HEK293 (cell line): ENCODE measurements around the gene HMCN1.

ENCODE experiments used
- CTCF ChIA-PET: fragments of 350-600 bp; formaldehyde crosslinking; extraction: SDS; loops from one replicate; lab custom pipeline; 2021; ENCODE audit warnings: antibody characterized with exemption; lab: Yijun Ruan, JAX
- POLR2A ChIA-PET: fragments of 300-600 bp; formaldehyde crosslinking; extraction: SDS; loops from one replicate; lab custom pipeline; 2020; ENCODE audit warnings: antibody characterized with exemption, inconsistent platforms; lab: Yijun Ruan, JAX
- H3K27ac ChIP-seq: fragments of 200-500 bp; sonication (Bioruptor generic); 2 replicates; pipeline ENCODE4 v1.5.1; 2014; ENCODE audit warnings: low read depth, low read length, control low read depth, inconsistent platforms; ENCODE audit errors: extremely low read depth
- H3K36me3 ChIP-seq, 2 experiments: fragments of 200-500 bp in 1 of 2; sonication (Bioruptor generic) in 1 of 2; 1 replicate in 1 of 2; 2 replicates in 1 of 2; pipeline ENCODE4 v1.5.1; 2014 to 2017; ENCODE audit warnings: inconsistent platforms in 2 of 2, low read length in 2 of 2; ENCODE audit not compliant: control insufficient read depth in 2 of 2, insufficient read depth in 1 of 2
- H3K4me1 ChIP-seq: fragments of 200-500 bp; sonication (Bioruptor generic); 2 replicates; pipeline ENCODE4 v1.5.1; 2014; ENCODE audit warnings: mild to moderate bottlenecking, low read length, inconsistent platforms; ENCODE audit not compliant: control insufficient read depth, insufficient read depth
- H3K4me3 ChIP-seq: 2 replicates; pipeline ENCODE4 v1.5.1; 2011; ENCODE audit warnings: low read depth, mild to moderate bottlenecking, control low read depth, low read length, moderate library complexity
- H3K9me3 ChIP-seq: fragments of 200-500 bp; sonication (Bioruptor generic); 2 replicates; pipeline ENCODE4 v1.5.1; 2014; ENCODE audit warnings: low read depth, low read length, inconsistent platforms; ENCODE audit not compliant: control insufficient read depth, insufficient read depth
- BCL6B ChIP-seq: fragments of 450-650 bp; formaldehyde crosslinking; IDR thresholded peaks from 2 replicates; pipeline ENCODE4 v1.5.1; 2017; ENCODE audit warnings: missing biosample characterization, missing genetic modification characterization
- YY1 ChIP-seq: fragments of 450-650 bp; formaldehyde crosslinking; IDR thresholded peaks from 2 replicates; pipeline ENCODE4 v1.5.1; 2018; ENCODE audit warnings: missing biosample characterization, missing genetic modification characterization
- ZEB2 ChIP-seq: fragments of 450-650 bp; formaldehyde crosslinking; IDR thresholded peaks from 2 replicates; pipeline ENCODE4 v1.5.1; 2016; ENCODE audit warnings: missing biosample characterization, missing genetic modification characterization
- ZFP3 ChIP-seq: fragments of 450-650 bp; formaldehyde crosslinking; IDR thresholded peaks from 2 replicates; pipeline ENCODE4 v1.5.1; 2016; ENCODE audit warnings: low read depth, missing biosample characterization, missing genetic modification characterization
- ZNF114 ChIP-seq: fragments of 450-650 bp; formaldehyde crosslinking; IDR thresholded peaks from 2 replicates; pipeline ENCODE4 v1.5.0; 2017; ENCODE audit warnings: missing biosample characterization, missing genetic modification characterization
- ZNF146 ChIP-seq: fragments of 450-650 bp; formaldehyde crosslinking; IDR thresholded peaks from 2 replicates; pipeline ENCODE4 v1.5.1; 2016; ENCODE audit warnings: missing biosample characterization, missing genetic modification characterization
- ZNF169 ChIP-seq: fragments of 450-650 bp; formaldehyde crosslinking; IDR thresholded peaks from 2 replicates; pipeline ENCODE4 v1.5.1; 2016; ENCODE audit warnings: missing biosample characterization, missing genetic modification characterization
- ZNF221 ChIP-seq: fragments of 450-650 bp; formaldehyde crosslinking; IDR thresholded peaks from 2 replicates; pipeline ENCODE4 v1.5.1; 2017; ENCODE audit warnings: missing biosample characterization, missing genetic modification characterization, borderline replicate concordance
- ZNF239 ChIP-seq: fragments of 450-650 bp; formaldehyde crosslinking; IDR thresholded peaks from 2 replicates; pipeline ENCODE4 v1.5.1; 2016; ENCODE audit warnings: missing biosample characterization, missing genetic modification characterization
- ZNF37A ChIP-seq: fragments of 450-650 bp; IDR thresholded peaks from 2 replicates; pipeline ENCODE4 v1.5.1; 2018; ENCODE audit warnings: missing biosample characterization, missing genetic modification characterization
- ZNF394 ChIP-seq: fragments of 450-650 bp; formaldehyde crosslinking; IDR thresholded peaks from 2 replicates; pipeline ENCODE4 v1.5.1; 2016; ENCODE audit warnings: missing biosample characterization, missing genetic modification characterization, mild to moderate bottlenecking, moderate library complexity, borderline replicate concordance
- ZNF433 ChIP-seq: fragments of 450-650 bp; formaldehyde crosslinking; IDR thresholded peaks from 2 replicates; pipeline ENCODE4 v1.5.1; 2016; ENCODE audit warnings: missing biosample characterization, missing genetic modification characterization, low read depth
- ZNF449 ChIP-seq: fragments of 450-650 bp; formaldehyde crosslinking; IDR thresholded peaks from 2 replicates; pipeline ENCODE4 v1.5.1; 2017; ENCODE audit warnings: missing biosample characterization, mild to moderate bottlenecking, missing genetic modification characterization, moderate library complexity
- ZNF549 ChIP-seq: fragments of 450-650 bp; IDR thresholded peaks from 2 replicates; pipeline ENCODE4 v1.5.1; 2018; ENCODE audit warnings: missing biosample characterization, missing genetic modification characterization, mild to moderate bottlenecking, inconsistent platforms, moderate library complexity
- ZNF561 ChIP-seq: fragments of 450-650 bp; IDR thresholded peaks from 2 replicates; pipeline ENCODE4 v1.5.1; 2018; ENCODE audit warnings: missing biosample characterization, missing genetic modification characterization, borderline replicate concordance
- ZNF654 ChIP-seq: fragments of 450-650 bp; formaldehyde crosslinking; IDR thresholded peaks from 2 replicates; pipeline ENCODE4 v1.5.1; 2016; ENCODE audit warnings: low read depth, missing biosample characterization, missing genetic modification characterization
- ZNF701 ChIP-seq: fragments of 450-650 bp; formaldehyde crosslinking; IDR thresholded peaks from 2 replicates; pipeline ENCODE4 v1.5.1; 2016; ENCODE audit warnings: missing biosample characterization, missing genetic modification characterization
- ZNF777 ChIP-seq: fragments of 450-650 bp; formaldehyde crosslinking; IDR thresholded peaks from 2 replicates; pipeline ENCODE4 v1.5.1; 2017; ENCODE audit warnings: missing biosample characterization, missing genetic modification characterization, borderline replicate concordance
- ZNF830 ChIP-seq: fragments of 450-650 bp; IDR thresholded peaks from 2 replicates; pipeline ENCODE4 v1.5.0; 2018; ENCODE audit warnings: missing biosample characterization, missing genetic modification characterization, low read depth, mild to moderate bottlenecking, moderate library complexity
- TF ChIP-seq, protein P1 (sequence below): fragments of 450-650 bp; formaldehyde crosslinking; IDR thresholded peaks from 2 replicates; pipeline ENCODE4 v1.5.1; 2016; ENCODE audit warnings: missing biosample characterization, missing genetic modification characterization
- TF ChIP-seq, protein P2 (sequence below): fragments of 450-650 bp; formaldehyde crosslinking; IDR thresholded peaks from 2 replicates; pipeline ENCODE4 v1.5.1; 2016; ENCODE audit warnings: missing biosample characterization, missing genetic modification characterization

Gene HMCN1

DNA sequence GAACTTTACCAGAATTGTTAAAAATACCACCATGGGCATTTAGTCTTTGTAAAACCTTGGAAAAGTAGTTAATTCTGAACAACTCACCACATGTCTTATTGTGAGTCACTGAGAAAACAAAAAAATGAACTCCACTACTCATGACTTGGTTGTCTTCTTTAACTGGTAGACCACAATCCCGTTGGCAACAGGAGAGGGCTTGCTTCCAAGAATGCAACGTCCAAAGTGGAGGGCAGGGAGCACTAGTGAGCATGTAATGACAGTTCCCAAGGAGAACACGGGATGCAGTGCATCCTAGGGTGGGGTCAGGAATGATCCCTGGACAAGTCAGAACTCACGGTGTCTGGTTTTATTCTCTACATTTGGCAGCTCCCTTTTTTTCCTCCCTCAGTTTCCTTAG, 15.2 kb upstream of the HMCN1 start (continued):
- TF ChIP-seq, protein P1, sequence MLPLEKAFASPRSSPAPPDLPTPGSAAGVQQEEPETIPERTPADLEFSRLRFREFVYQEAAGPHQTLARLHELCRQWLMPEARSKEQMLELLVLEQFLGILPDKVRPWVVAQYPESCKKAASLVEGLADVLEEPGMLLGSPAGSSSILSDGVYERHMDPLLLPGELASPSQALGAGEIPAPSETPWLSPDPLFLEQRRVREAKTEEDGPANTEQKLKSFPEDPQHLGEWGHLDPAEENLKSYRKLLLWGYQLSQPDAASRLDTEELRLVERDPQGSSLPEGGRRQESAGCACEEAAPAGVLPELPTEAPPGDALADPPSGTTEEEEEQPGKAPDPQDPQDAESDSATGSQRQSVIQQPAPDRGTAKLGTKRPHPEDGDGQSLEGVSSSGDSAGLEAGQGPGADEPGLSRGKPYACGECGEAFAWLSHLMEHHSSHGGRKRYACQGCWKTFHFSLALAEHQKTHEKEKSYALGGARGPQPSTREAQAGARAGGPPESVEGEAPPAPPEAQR (tag by site-specific recombination) = no peak
- no peak for TF ChIP-seq ZNF433 (tag by site-specific recombination)
- no peak for TF ChIP-seq ZNF701 (tag by site-specific recombination)
- TF ChIP-seq, protein P2, sequence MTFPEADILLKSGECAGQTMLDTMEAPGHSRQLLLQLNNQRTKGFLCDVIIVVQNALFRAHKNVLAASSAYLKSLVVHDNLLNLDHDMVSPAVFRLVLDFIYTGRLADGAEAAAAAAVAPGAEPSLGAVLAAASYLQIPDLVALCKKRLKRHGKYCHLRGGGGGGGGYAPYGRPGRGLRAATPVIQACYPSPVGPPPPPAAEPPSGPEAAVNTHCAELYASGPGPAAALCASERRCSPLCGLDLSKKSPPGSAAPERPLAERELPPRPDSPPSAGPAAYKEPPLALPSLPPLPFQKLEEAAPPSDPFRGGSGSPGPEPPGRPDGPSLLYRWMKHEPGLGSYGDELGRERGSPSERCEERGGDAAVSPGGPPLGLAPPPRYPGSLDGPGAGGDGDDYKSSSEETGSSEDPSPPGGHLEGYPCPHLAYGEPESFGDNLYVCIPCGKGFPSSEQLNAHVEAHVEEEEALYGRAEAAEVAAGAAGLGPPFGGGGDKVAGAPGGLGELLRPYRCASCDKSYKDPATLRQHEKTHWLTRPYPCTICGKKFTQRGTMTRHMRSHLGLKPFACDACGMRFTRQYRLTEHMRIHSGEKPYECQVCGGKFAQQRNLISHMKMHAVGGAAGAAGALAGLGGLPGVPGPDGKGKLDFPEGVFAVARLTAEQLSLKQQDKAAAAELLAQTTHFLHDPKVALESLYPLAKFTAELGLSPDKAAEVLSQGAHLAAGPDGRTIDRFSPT (tag by site-specific recombination) = no peak
- TF ChIP-seq ZNF114 (tag by site-specific recombination) = no peak
- no peak for TF ChIP-seq ZEB2 (tag by site-specific recombination)
- no peak for TF ChIP-seq ZNF830 (tag by site-specific recombination)

DNA sequence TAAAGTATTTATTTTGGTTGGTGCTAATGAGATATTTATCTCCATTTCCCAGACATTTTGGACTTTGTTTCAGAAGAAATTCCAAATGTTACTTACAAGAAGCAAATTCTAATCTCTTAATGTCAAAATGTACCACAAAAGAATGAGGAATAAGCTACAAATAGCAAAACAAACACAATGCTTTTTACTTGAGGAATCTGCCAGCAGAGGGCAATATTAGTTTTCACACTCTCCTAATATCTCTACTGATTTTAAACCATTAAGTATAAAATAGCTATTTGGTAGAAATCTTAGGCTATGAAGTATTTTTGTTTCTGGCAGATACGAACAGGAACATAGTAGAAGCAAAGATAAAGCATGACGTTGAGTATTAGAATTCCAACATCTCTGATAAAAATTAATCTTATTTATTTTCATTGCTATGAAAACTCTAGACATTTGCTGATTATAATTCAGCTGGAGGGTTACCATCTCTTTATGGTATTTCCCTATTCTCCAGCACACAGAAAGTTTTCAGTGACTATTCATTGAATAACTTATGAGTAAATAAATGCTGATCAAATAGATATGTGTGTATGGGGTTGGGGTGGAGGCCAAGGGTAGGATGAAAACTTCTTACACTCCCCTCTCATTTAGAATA, 13.4 kb upstream of the HMCN1 start:
- no peaks in the 10 kb centered on the region for H3K9me3 ChIP-seq
- no peaks in the 10 kb centered on the region for H3K4me1 ChIP-seq
- CTCF ChIA-PET = interaction anchor here (0.5 to 3.7 kb wide), 30 partner anchors 9 to 608 kb away, joined by 3 to 44 read pairs (median 3); partner anchors contain the start of gene HMCN1
- POLR2A ChIA-PET = interaction anchor here (1.5 kb wide), 1 partner anchor 13 kb away, joined by 8 read pairs; the partner anchor contains the start of gene HMCN1
- no peak overlapping the region for H3K27ac ChIP-seq
- no peak overlapping the region for H3K4me3 ChIP-seq
- no peaks in the 10 kb centered on the region for H3K36me3 ChIP-seq
- TF ChIP-seq ZNF146 (tag by site-specific recombination) = no peak
- TF ChIP-seq YY1 = no peak
- TF ChIP-seq ZNF654 (tag by site-specific recombination) = peak; percentile 42

GRCh38 chr1:185721553-185721952, 12.6 kb upstream of the HMCN1 start:
- ChIA-PET POLR2A (interaction anchor here (1.5 kb wide), 1 partner anchor 13 kb away, joined by 8 read pairs; the partner anchor contains the start of gene HMCN1), CTCF (interaction anchor here (1.0 to 3.7 kb wide), 7 partner anchors 12 to 492 kb away, joined by 3 to 44 read pairs (median 6); partner anchors contain the start of gene HMCN1)
- Histone ChIP-seq H3K27ac (no peak overlapping the region), H3K9me3 (no peaks in the 10 kb centered on the region), H3K36me3 (no peaks in the 10 kb centered on the region), H3K4me1 (no peaks in the 10 kb centered on the region), H3K4me3 (no peak overlapping the region)
- TF ChIP-seq ZNF239 (tag by site-specific recombination) = no peak
- peak; percentile 44; the same call in 1 of the 2 replicates for TF ChIP-seq ZNF37A (tag by site-specific recombination)
- peak; percentile 56; the same call in 1 of the 2 replicates for TF ChIP-seq ZNF549 (tag by site-specific recombination)
- peak; percentile 54; the same call in 1 of the 2 replicates for TF ChIP-seq ZNF830 (tag by site-specific recombination)

GRCh38 chr1:185722098-185722497, 12.1 kb upstream of the HMCN1 start:
- Histone ChIP-seq H3K27ac (no peak overlapping the region), H3K4me3 (no peak overlapping the region), H3K9me3 (no peaks in the 10 kb centered on the region), H3K36me3 (no peaks in the 10 kb centered on the region), H3K4me1 (no peaks in the 10 kb centered on the region)
- TF ChIP-seq ZNF777 (tag by site-specific recombination) = no peak
- TF ChIP-seq ZNF561 = no peak
- no peak for TF ChIP-seq ZNF221 (tag by site-specific recombination)
- no peak for TF ChIP-seq ZNF394
- no peak for TF ChIP-seq BCL6B (tag by site-specific recombination)
- no peak for TF ChIP-seq ZNF169
- no peak for TF ChIP-seq ZNF449 (tag by site-specific recombination)
- no peak for TF ChIP-seq ZFP3
- POLR2A ChIA-PET = no interaction called here
- CTCF ChIA-PET = no interaction called here
